ENCODE measurements around the gene ADAMTS1.
A peak's percentile ranks its signal among the peaks of the same experiment; 100 is the strongest.

Gene ADAMTS1

GRCh38 chr21:26812173-26812572, 33.0 kb downstream of the ADAMTS1 start:
- DNase-seq, result no peak

GRCh38 chr21:26811482-26811881, 33.7 kb downstream of the ADAMTS1 start:
- DNase-seq, result no peak

GRCh38 chr21:26810676-26811415, 34.4 kb downstream of the ADAMTS1 start:
- peak; percentile 45 for DNase-seq

DNA sequence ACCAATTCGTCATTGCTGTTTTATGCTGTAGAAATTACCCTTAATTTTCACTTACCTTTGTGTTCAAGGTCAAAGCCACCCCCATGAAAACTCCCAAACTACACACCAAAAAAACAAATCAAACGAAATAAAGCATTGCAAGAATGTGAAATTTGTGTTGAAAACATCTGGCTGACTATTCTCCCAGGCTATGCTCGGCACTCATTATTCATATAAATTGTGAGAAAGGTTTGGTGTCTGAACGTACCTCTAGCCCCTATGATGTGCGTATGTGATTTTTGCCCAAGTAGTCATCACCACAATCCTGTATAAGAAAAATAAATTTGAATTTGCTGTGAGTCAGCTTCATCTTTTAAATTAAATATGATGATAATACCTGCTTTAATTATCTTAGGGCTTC, 34.9 kb downstream of the ADAMTS1 start:
- no peak for DNase-seq

DNA sequence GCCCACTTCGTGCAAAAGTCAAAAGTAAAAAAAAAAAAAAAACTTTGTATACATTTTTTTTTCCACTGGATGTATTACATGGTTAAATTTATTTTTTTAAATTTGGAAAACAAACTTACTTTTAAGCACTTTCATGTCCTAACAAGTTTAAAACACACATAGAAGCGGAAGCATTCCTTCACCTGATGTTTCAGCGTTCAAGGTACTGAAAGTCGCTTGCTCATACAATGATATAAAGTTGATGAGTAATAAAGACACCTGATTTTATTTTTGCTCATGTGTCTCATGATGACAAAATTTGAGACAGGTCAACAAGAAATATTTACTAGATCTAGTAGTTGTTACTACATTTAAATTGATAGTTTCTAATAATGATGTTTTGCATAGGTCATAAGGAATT, 35.5 kb downstream of the ADAMTS1 start:
- DNase-seq, result no peak

DNA sequence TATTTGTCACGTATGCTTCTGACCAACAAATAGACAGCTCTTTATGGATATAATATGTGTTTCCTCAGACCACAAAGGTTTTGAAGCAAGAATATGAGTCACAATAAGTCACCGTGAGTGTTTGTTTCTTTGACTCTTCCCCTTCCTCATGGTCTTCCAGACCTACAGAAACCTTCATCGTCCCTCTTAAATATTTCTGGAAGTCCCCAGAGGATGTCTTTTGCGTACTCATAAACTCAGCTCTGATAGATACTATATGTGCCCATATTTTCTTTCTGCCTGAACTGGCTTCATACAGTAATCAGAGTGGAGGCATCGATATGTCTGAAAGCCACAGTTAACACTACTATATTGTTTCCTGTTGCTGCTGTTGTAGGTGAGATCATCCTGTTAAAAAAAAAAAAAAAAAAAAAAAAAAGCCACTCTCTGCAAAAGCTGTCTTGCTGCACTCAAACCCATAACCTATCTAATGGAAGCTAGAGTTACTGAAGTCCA, 38.4 kb downstream of the ADAMTS1 start:
- DNase-seq, result peak; percentile 62

DNA sequence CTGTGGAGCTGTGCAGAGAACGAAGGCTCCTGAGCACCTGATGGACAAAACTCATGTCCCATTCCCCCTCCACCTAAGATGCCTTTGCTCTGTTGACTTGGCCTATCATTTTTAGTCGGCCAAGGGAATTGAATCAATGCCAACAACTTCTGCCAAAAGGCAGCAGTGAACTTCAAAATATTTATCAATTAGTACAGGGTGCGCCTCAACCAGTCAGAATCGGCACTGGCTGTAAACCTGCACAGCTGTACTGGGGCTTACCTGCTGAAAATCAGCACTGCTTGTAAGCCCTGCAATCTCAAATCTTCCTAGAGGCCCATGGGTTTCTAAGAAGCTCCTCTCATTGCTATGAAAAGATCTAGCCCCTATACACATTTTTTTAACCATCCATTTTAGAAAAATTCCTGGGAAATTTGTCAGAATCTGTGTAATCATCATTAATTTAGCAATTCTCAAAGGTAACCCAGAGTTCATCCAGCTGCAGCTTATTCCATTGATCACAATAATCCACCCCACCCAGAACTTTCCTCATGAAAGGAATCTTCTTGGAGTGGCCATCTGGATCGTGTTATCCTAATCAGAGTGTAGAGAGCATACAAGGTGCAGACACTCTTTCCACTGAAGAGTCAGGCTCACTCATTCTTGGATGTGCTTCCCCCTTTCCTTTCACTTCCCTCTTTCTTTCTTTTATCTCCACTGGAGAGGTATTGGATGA, 40.2 kb downstream of the ADAMTS1 start:
- peak; percentile 20 for DNase-seq

GRCh38 chr21:26801498-26801897, 43.7 kb downstream of the ADAMTS1 start:
- peak; percentile 56 for DNase-seq

DNA sequence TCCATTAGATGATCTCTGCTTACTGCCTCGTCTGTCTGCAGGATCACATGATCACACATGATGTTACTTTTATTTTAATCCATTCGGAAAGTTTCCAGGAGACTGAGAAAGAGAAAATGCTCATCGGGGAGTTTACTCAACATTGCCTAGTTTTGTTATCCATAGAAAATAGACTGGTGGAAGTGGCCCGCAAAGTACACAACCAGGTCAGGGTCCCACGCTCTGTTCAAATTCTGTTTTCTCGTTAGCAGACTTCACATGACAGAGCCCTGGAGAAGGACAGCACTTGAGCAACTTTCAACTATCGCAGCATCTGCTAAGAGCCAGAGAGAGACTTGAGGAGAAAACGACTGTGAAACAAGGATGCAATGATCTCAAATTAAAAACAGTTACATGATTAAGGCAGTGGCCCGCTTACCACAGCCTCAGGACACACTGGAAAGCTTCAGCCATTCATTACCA, 44.2 kb downstream of the ADAMTS1 start:
- DNase-seq, result no peak

GRCh38 chr21:26800455-26800854, 44.8 kb downstream of the ADAMTS1 start:
- DNase-seq, result no peak

GRCh38 chr21:26800001-26800400, 45.2 kb downstream of the ADAMTS1 start:
- DNase-seq, result no peak

DNA sequence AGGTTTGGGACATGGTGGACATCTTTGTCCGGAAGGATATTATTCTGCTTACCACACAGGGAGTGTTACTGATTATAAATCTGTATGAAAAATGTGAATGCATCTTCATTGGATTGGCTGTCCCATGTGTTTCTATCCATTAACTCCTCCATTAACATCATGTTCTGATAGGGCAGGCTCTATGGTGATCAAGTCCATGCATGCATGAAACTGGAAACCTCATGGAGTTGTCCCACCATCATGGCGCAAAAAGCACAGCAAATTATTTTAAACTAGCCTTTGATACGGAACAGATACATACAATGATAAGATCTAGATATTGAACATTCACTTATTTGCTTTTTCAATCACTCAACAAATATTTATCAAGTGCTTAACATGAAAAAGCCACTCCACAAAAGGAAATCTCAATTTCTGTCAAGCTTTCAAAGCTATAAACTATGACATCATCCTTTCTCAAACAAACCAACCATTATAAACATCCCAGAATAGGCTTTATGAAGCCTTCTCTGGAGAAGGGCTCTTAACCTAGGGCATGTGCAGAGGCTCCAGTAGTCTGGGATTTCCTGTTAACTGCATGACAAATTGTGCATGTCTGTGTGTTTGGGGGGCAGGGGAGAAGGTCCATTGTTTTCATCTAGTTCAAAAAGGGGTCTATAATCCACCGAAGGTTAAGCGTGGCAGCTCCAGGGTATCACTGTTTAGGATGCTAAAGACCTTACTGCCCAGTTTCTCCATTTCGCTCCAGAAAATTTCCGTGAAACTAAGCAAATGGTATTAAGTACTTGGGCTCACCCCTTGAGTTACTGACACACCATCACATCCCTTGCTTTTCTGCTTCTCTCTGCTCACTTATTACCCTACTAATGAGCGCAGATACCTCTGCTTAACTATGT, 46.1 kb downstream of the ADAMTS1 start:
- no peak for DNase-seq

GRCh38 chr21:26797878-26798456, 47.2 kb downstream of the ADAMTS1 start:
- DNase-seq, result no peak

DNA sequence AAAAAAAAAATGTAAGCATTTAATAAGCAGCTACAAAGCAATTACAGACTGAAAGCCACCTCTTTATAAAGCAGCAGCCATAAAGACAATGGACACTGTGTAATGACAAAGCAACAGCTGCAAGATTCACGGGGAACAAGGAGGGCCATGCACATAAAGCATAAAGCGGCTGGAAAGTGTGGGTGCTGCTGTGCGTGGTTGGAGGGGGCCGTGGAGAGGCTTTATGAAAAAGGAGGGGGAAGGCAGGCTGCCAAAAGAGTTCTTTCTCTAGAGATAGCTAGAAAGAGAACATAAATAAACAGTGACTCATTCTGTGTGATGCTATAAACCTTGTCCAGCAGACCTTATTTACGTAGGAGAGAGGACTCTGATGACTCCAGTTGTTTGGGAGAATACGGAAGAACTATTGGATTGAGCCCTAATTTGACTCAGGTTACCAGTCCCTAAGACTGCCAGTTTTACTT, 49.3 kb downstream of the ADAMTS1 start:
- DNase-seq, result peak; percentile 92

GRCh38 chr21:26795412-26795805, 49.8 kb downstream of the ADAMTS1 start:
- DNase-seq, result no peak

DNA sequence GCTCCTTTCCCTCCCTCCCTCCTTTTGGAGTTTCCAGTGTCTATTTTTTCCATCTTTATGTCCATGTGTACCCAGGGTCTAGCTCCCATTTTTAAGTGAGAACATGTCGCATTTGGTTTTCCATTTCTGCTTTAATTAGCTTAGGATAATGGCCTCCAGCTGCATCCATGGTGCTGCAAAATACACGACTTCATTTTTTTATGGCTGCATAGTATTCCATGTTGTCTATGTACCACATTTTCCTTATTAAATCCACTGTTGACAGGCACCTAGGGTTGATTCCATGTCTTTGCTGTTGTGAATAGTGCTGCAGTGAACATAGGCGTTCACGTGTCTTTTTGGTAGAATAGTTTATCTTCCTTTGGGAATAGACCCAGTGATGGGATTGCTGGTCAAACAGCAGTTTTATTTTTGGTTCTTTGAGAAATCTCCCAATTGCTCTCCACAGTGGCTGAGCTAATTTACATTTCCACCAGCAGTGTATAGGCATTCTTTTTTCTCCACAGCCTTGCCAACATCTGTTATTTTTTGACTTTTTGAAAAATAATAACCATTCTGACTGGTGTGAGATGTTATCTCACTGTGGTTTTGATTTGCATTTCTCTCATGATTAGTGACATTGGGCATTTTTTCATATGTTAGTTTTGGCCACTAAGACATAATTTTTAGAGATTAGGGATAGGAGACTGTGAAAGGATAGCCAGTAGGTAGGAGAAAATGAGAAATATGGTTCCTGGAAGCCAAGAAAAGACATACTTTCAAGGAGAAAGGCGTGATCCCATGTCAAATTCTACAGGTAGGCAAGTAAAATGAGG, 50.4 kb downstream of the ADAMTS1 start:
- no peak for DNase-seq

DNA sequence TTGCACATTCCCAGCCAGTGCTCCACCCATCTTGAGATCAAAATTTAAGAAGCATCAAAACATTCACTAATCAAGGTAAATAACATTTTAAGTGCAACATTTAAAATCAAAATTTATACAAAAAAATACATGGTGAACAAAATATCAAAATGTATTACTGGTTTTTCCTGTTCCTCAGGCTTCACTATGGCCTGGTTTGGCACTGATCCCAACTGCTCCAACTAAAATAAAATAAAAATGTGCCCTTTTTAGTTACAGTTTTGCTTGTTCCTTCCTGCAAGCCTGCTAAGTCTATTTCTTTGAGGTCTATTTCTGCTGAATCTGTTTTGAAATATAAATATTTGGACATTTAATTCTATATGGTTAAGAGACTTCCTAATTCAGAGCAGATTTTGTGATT, 54.9 kb downstream of the ADAMTS1 start:
- no peak for DNase-seq

GRCh38 chr21:26788790-26789189, 56.4 kb downstream of the ADAMTS1 start:
- no peak for DNase-seq

Data from EL (cell line).